Measurements from ENCODE around the gene SCGB1A1.

- no peak for TF ChIP-seq SP1 (IDR thresholded peaks at IDR 0.05)
- no peak for TF ChIP-seq FOXM1 (IDR thresholded peaks at IDR 0.05; ENCODE audit: borderline replicate concordance)
- no peak for TF ChIP-seq FOXA1 (IDR thresholded peaks at IDR 0.05)
- no peak for TF ChIP-seq LEF1 (IDR thresholded peaks at IDR 0.05; ENCODE audit: borderline replicate concordance)
- TF ChIP-seq ELF4 (IDR thresholded peaks at IDR 0.05) = no peak
- no peak for TF ChIP-seq TARDBP (IDR thresholded peaks at IDR 0.05)
- TF ChIP-seq ZNF384 (IDR thresholded peaks at IDR 0.05) = no peak
- TF ChIP-seq BHLHE40 (IDR thresholded peaks at IDR 0.05; ENCODE audit: borderline replicate concordance) = no peak
- TF ChIP-seq ARNT (IDR thresholded peaks at IDR 0.05) = no peak
- TF ChIP-seq NFRKB (IDR thresholded peaks at IDR 0.05) = no peak
Measured at GRCh38 chr11:62404901-62405300, 13.9 kb upstream of the SCGB1A1 start.

Measured in HEK293T (cell line).